Measurements from ENCODE around the gene WDFY2.

Gene WDFY2

DNA sequence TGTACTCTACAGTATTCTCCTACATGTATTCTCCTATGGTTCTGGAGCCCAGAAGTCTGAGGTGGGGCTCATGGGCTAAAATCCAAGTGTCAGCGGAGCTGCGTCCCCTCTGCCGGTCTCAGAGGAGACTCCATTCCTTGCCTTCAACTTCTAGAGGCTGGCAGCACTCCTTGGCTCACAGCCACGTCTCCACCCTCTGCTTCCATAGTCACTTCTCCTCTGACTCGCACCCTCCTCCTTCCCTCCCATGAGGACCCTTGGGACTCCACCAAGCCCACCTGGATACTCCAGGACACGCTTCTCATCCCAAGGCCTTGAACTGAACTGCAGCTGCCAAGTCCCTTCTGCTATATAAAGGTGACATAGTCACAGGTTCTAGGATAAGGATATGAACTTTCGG, 191.9 kb downstream of the WDFY2 start:
- DNase-seq = no peak

DNA sequence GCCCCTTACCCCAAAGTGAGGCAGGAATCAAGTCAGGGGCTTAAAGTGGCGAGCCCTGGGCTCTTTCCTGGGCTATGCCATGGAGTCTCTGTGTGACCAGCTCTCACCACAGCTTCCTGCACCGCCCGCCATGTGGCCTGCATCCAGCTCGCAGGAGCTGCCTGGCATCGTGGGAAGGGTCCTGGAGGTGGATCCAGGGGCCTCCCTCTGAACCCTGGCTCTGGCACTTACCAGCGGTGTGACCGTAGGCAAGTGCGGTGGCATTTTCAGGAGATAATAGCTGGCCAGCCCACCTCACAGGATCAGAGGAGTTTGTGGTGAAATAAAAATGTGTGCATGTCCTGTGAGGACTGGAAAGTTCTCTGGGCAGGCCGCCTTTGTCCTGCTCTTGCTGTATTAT, 193.7 kb downstream of the WDFY2 start:
- no peak for DNase-seq

DNA sequence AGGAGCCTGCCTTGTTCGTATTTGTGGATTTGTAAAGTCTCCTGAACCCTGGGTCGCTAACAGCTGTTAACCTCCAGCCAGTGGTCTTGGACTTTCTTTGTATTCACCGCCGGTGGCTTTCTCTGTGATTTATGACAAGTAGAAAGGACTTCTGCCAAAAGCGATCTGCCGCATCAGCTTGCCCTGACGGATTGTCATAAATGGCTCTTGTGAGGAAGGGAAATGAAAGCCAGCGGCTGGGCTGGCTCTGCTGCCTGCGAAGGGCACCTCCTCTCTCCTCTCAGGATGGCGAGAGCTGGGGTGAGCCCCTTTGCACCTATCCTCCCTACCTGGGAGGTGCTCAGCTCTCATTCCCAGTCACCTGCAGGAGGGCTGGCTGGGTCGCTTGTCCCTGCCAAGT, 194.1 kb downstream of the WDFY2 start:
- no peak for DNase-seq

DNA sequence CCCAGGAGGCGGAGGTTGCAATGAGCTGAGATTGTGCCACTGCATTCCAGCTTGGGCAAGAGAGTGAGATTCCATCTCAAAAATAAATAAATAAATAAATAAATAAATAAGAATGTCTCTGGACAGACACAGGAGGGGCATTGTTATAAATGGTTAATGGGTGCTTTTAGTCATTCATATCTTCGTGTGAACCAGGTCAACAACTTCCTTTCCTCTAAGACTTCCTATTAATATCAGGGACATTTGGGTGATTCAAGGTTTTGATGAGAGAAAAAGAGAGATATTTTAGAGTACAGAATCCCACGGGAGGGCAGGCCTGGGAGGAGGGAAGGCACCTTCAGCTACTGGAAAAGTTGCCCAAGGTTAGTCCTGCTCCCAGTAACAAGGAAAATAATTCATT, 195.8 kb downstream of the WDFY2 start:
- DNase-seq = no peak

DNA sequence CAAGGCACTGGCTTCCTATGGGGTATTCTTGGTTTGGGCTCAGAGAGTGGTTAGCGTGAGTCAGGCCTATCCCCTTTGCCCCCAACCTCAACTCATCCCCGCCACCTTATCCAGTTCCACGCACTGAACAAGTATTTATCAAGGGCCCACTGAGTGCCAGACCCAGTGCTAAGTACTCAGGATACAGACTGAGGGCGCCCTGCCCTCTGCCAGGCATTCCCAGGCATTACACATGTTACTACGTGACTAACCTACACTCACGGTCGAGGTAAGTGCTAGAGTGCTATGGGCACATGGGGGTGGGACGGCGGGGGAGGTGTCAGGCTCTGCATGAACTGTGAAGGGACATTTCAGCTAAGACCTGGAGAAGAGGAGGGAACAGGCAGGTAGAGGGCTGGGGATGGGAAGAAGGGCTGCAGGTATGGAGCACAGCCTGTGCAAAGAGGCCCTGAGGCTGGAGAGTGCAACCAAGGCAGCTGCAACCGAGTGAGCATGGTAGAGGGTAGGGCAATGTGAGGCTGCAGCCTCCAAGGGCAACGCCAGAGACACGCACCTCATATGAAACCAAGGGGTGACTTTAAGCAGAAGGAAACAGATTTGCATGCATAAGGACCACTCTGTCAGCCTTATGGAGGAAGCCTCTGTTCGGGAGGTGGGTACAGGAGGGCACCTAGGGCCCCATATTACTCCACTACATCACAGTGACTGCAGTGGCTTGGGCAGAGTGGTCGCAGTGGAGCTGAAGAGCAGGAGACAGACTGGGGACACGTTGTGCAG, 197.2 kb downstream of the WDFY2 start:
- DNase-seq = no peak

DNA sequence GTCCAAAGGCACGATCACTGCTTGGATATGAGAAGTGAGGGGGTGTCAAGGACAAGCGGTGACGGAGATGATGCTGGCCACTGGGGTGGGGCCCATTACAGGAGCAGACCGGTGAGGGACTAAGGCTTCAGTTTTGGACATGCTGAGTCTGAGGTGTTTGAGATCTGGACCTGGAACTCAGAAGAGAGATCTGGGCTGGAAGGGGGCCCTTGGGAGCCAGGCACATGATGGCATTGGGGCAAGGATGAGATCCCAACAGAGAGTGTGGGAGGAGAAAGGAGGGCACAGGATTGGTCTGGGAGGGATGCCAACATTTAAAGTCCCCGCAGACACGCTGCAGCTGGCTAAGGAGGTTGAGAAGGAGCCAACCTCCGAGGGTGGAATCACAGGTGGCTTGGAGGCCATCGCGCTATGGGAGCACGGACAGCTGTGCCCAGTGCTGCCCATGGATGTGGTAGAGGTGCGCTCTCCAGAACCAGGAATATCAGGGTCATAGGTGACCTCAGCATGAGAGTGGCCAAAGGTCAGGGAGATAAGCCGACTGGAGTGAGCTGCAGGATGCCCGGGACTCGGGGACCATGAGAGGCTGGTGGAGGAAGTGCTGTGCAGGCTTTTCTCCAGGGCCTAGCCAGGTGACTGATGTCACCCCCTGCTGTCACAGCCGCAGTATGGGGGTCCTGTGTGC, 197.9 kb downstream of the WDFY2 start:
- DNase-seq = no peak

DNA sequence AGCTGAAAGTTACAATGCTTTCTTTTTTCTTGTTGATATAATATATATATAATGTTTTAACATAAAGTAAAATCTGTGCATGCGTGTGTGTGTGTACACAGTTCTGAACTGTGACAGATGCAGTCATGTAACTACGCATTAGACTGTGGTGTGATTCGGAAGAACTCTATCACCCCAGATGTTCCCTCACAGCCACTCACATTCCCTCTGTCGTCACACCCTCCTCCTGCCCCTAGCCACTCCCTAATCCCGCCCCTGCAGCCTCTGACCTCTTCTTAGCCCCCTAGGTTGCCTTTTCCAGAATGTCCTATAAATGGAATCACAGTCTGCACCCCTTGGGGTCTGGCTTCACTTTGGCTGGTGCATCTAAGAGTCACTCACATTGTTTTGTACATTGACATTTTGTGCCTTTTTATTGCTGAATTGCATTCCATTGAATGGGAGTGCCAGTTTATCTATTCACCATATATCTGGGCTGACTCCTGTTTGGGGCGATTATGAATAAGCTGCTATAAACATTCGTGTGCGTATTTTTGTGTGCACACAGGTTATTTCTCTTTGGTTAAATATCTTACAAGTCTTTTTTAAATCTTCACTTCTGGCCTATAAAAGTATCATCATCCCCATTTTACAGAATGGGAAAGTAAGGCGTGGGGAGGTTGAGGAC, 199.3 kb downstream of the WDFY2 start:
- DNase-seq = no peak

DNA sequence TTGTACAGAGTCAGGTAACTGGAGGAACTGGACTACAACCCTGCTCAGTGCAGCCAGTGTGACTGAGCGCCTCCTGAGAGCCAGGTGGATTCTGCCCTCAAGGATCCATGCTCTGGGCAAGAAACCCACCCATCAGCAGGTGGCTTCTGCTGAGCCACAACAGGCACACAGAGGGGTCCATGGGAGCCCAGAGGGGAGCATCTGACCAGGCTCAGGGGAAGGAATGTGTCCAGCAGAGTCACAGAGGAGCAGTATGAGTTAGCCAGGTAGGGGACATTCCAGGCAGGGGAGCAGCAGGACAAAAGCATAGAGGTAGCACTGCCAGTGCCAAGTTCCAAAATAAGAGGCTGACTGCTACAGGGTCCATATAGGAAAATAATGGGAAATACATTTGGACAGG, 199.8 kb downstream of the WDFY2 start:
- DNase-seq = no peak

DNA sequence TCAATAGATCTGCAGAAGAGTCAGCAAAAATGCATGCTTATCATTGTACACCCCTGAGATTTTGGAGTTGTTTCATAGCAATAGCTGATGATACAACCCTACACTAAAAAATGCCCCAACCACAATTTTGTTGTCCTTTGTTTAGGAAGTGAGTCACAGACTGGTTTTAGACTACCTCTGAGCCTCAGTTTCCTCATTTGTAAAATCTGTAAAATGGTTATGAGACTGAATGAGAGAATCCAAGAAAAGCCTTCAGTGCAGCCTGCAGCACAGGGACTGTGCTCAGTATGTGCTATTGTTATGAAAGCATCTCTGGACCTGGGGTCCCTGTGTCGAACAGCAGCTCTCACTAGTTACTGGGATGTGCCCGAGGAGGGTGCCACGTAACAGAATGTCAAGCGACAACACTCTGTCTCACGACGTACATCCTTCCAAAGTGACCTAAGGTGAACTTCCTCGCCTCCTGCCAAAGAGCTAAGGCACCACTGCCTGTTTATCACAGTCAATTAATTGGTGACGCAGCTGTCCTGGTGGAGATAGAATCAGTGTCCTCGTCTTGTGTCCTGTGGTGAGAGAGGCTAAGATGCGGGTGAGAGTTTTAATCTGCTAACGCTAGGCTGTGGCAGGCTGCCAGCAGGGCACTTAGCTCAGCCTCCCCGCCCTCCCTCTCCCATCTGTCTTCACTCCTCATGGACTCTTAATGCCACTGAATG, 201.6 kb downstream of the WDFY2 start:
- DNase-seq = peak; percentile 8

DNA sequence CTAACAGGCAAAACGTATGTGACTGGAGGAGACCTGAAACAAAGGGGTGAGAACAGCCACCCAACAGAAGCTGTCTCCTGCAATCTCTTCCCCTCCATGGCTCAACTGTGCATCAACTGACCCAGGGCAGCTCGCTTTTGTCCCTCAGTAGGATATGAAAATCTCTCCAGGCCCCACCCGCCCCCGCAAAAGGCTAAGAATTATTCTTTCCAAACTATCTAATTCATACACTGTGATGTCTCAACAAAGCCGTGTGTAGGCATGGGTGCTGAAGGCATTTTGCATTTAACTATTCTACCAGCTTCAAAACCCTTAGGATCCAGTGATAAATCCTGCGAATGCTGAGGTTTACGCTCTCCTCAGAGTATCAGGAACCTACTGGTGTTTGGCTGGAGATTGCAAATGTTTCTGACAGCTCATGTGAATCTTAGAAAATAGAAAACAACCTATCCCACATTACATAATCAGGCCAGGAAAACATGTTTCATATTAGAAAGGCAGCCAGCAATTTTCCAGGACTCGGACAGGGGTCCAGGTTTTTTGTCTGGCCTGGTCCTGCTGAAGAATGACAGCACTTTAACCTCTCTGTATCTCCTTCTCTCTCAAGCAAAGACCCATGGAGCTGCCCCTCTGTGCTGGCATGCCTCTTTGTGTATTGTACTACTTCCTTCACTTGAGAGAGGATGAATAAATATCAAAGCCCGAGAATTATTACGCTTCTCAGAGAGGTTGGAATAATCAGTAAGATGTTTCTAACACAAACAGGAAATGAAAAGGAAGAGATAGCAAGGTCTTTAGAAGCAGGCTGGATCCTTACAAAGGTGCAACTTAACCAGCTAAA, 202.4 kb downstream of the WDFY2 start:
- no peak for DNase-seq

DNA sequence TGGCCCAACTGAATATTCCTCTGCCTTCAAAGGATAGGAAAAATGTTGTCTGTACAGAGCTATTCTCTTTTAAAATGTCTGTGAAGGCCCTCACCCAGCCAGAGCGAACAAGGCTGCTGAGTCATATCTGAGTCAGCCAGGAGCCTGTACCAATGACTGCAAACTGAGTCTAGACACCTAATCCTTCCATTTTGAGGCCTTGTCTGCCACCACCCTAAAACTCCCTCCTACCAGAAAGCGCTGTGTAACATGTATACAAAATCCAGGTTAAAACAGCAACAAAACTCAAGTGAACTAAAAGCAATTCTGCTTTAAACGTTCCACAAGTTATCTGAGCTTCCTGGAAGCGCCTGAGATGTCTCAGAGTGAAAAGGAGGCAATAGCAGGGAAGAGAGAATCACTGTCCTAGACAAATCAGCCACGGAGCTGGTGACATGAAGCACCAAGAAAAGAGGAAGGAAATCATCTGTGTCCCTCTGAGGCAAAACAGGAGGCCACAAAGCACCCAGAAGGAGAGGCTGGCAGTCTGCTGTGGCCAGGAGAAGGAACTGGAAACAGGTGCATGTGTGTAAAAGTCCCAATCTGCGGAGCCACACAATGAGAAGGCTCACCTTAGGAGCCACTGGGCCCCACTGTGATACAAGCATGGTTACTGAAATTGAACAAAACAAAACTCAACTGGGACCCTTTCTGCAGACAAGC, 209.5 kb downstream of the WDFY2 start:
- no peak for DNase-seq

DNA sequence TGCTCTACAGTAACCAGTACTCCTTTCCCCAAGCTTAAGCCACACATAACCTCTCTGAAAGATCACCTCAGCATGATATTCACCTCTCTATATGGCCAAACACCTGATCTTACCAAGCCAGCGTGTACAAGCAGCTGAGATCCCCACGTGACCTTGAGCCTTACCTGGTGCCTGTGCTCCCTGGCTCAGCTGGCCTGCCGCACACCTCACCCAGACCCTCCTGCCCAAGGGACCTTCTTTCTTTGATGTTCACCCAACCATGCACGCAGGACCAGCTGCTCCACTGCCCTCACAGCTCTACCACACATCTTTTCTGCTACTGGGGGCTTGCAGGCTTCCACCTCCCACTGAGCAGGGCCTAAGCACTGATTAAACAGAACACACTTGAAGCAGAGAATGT, 210.7 kb downstream of the WDFY2 start:
- DNase-seq = no peak

DNA sequence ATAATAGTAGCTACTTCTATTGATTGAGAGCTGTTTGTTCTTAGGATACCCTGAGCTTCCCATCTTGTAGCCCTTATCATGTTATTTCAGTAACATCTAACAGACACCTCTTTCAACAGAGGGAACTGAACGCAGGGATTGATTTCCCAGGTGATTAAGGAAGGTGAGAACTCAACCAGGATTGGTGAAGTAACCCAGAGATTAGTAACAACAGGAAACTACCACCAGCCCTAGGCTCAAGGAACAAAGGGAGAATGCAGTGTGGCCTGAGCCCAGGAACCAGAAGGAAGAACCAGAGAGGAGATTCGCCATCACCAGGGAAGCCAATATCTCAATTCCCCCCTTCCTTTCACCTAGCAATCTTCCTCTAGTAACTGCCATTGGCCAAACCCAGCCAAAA, 211.2 kb downstream of the WDFY2 start:
- no peak for DNase-seq

DNA sequence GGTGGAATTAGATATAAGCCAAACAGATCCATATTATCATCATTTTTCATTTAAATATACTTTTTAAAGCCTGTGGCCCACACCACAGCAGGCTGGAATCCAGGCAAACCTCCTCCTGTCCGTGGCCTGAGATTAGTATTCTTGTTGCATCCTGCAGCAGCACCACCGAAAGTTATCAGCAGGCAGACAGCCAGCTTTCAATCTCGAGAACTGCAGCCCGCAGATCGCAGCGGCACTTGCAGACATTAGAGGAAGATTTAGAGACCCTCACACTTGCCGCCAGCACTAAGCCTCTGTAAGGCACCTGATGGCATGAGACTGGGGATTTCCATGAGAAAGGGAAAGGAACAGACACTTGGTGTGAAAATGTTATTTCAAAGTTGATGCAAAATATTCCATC, 212.3 kb downstream of the WDFY2 start:
- no peak for DNase-seq

DNA sequence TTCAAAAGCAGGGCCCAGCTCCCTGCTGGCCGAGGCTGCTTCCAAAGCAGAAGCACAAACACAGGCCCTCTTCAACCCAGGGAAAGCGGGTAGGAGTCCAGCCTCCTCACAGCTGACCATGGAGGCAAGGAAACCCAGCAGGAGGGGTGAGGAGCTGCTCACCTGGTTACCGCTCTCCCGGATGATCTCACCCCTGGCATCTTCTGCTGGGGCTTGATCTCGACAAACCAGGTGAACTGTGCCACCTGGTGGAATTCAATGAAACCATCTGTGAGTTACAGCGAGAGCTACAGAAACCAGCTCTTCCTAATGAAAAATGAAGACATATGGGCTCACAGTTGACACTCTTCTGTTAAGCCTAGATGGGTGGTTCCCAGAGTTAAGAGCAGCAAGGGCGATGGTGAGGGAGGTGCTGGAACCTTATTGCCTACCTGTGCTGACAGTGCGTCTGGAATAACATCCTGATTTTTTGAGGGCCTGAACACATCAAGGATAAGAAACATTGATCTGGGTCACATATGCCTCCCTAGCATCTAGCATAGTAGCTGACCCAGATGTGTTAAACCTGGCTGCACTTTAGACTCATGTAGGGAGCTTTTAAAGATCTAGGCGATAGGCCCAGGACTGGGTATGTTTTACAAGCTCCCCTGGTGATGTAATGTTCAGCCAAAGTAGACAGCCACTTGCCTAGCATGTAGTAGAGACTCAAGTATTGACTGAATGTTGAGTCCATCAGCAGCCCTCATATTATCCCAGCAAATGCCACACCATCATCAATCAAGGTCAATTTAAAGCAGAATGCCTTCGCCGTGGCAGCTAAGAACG, 213.6 kb downstream of the WDFY2 start:
- DNase-seq = peak; percentile 50

DNA sequence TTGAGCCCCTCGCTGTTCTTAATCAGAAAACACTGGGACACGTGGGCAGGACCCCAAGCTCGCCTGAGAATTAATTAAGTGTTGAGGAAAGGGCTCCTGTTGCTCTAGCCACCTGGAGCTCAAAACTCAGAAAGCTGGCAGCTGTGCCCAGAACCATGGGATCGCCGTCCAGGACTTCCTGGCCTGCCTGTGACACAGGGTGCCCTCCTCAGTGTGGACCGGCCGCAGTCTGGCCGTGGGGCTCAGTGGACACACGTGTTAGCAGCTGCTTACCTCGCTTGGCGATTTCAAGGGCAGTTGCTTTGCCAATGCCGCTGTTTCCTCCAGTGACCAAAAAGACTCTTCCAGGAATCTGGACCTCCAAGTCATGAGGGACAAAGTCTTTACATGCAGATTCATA, 215.0 kb downstream of the WDFY2 start:
- no peak for DNase-seq

DNA sequence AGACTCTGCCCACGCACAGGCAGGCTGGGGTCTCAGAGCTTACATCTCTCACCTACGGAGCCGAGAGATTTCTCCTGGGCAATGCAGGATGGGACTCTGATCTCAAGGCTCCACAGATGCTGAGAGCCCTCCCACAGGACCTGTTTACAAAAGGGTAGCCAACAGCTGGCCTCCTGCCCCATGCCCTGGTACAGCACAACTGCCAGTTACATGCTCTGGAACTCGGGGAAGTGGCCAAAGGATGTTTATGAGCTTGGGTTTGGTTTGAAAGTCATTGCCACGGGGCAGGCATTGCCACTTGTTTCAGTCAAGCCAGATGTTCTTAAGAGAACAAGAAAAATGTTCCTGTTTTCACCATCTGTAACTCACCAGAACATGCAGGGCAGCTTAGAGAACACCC, 216.2 kb downstream of the WDFY2 start:
- DNase-seq = no peak

DNA sequence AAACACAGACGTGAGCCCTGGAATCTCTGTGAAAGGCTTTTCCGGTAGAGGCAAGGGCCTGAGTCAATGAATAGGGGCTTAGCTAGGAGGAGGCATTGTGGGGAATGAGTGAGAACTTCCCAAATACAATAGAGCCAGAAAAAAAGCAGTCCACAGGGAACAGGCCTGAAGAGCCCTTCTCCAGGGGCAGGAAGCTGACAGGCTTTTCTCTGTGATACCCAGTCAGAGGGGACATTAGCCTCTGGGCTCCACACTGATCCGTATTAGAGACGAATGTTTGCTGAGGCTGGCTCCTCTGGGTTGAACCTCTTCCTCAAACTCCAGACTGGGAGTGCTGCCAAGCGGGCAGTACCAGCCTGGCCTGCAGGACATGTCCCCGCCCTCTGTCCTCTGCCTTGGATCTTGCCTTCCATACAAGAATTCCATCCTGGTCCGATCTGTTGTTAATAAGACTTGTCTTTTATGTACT, 217.4 kb downstream of the WDFY2 start:
- peak; percentile 26 for DNase-seq

DNA sequence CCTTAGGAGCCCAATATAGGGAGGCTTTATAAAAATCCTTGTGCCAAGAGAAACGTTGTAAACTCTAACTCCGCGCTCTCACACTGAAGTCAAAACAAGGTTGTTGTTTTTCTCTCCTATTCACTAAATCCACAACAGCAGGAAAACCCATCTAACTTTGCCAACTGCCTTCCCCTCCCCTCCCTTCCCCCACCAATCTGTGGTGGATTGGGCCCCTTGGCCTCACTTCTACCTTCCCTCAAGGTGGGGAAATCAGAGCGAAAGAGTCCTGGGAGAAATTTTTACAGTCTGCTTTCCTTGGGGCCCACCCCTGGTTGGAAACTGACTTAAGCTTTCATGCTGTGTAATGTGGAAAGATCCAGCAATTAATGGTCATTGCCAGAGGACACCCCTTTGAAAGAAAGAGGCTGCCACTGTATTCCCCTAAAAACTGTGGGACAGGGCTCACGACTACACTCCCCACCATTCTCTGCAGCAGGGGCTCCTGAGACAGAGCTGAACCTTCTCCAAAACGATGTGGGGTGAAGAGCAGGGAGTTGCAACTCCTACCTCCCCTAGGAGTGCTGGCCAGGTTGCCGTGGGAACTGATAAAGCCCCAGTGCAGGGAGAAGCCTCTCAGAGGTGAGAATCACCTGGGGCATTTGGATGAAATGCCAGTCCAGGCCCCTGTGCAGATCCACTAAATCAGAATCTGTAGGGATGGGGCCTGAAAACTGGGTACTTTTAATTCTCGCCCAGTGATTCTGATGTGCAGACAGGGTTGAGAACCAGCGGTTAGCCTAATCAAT, 218.6 kb downstream of the WDFY2 start:
- no peak for DNase-seq
